ENCODE measurements around the gene PCDHGC5.

PCDHGC5 gene

GRCh38 chr5:141534492-141535213 is 45.8 kb downstream of the PCDHGC5 start:
- DNase-seq, result no peak
